GM12892 (cell line): ENCODE data around the gene ZMYND10.

Source experiments
- DNase-seq: peaks from one replicate; pipeline ENCODE4 v3.0.0; 2011; ENCODE audit not compliant: insufficient read length
- FAIRE-seq: peaks from 2 replicates; lab custom pipeline; 2011; peaks lifted over from hg19 to GRCh38; lab: Jason Lieb, UNC
- POLR2A ChIP-seq: IDR thresholded peaks from 2 replicates; pipeline ENCODE4 v1.6.1; 2011; ENCODE audit warnings: low read depth, low read length, control low read depth
- POLR2AphosphoS5 ChIP-seq: IDR thresholded peaks from 2 replicates; pipeline ENCODE4 v1.6.1; 2011; ENCODE audit warnings: low read depth, low read length, control low read depth
- TAF1 ChIP-seq: IDR thresholded peaks from 2 replicates; pipeline ENCODE4 v1.6.1; 2011; ENCODE audit warnings: low read depth, mild to moderate bottlenecking, control low read depth, low read length, borderline replicate concordance

Gene ZMYND10

GRCh38 chr3:50327129-50327528 is 18.4 kb downstream of the ZMYND10 start:
- DNase-seq, result no peak
- no peak for TF ChIP-seq POLR2AphosphoS5
- no peak for TF ChIP-seq POLR2A
- no peak for TF ChIP-seq TAF1
- FAIRE-seq, result no peak

GRCh38 chr3:50326182-50326541 is 19.4 kb downstream of the ZMYND10 start:
- no peak for DNase-seq
- no peak for FAIRE-seq
- TF ChIP-seq POLR2A (no peak), POLR2AphosphoS5 (no peak), TAF1 (no peak)

GRCh38 chr3:50325497-50326181 is 19.9 kb downstream of the ZMYND10 start:
- FAIRE-seq (no peak), DNase-seq (no peak)
- TF ChIP-seq POLR2A (no peak), POLR2AphosphoS5 (no peak), TAF1 (no peak)

- no peak for DNase-seq
- TF ChIP-seq POLR2A (no peak), TAF1 (no peak), POLR2AphosphoS5 (no peak)
- FAIRE-seq, result no peak
These were observed 20.4 kb downstream of the ZMYND10 start for GRCh38 chr3:50325113-50325480.

GRCh38 chr3:50324351-50325112 is 21.0 kb downstream of the ZMYND10 start:
- DNase-seq (peak; percentile 54), FAIRE-seq (peak; percentile 48)
- TF ChIP-seq POLR2A (no peak), POLR2AphosphoS5 (no peak), TAF1 (no peak)

GRCh38 chr3:50323614-50324199 is 21.8 kb downstream of the ZMYND10 start:
- DNase-seq (no peak), FAIRE-seq (no peak)
- TF ChIP-seq POLR2A (peak; percentile 26; the same call in 1 of the 2 replicates), TAF1 (no peak)

GRCh38 chr3:50323092-50323600 is 22.4 kb downstream of the ZMYND10 start:
- no peak for FAIRE-seq
- TF ChIP-seq POLR2AphosphoS5 (no peak), TAF1 (no peak), POLR2A (no peak)
- DNase-seq, result no peak

- FAIRE-seq (no peak), DNase-seq (no peak)
- no peak for TF ChIP-seq TAF1
- no peak for TF ChIP-seq POLR2A
- TF ChIP-seq POLR2AphosphoS5, result no peak
These were observed 23.0 kb downstream of the ZMYND10 start, which contains the start of gene HYAL2 for GRCh38 chr3:50322386-50323091. Gene HYAL2 (minus strand): TSS chr3:50322745. CDS start chr3:50320489, 2,256 bp downstream.

GRCh38 chr3:50322115-50322385 is 23.5 kb downstream of the ZMYND10 start:
- no peak for FAIRE-seq
- TF ChIP-seq POLR2A (no peak), TAF1 (no peak)
- no peak for DNase-seq

- DNase-seq (peak; percentile 94), FAIRE-seq (peak; percentile 97)
- no peak for TF ChIP-seq POLR2AphosphoS5
- 0 out of 2 replicates have a peak, but pooled peaks have one; percentile 6 for TF ChIP-seq TAF1
- peak; percentile 83; the same call in 1 of the 2 replicates for TF ChIP-seq POLR2A
These were observed 24.0 kb downstream of the ZMYND10 start for GRCh38 chr3:50321336-50322114.
